ENCODE measurements around the gene CACNA1I.

DNA sequence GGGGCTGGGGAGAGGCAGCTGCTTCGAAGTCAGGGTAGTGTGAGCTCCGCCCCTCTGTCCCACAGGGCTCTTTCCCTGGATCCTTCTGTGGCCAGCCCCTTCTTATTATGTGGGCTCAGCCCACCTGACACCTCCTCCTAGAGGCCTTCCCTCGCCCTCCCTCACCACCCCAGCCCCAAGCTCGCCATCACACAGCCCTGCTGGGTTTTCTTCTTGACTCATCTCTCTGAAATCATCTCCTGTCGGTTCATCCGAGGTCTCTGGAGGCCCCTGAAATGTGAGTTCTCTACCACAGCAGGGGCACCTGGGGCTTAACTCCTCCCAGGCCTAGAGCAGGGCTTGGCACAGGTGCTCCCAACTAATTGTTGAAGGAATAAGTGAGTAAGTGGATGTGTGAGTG, 65.2 kb downstream of the CACNA1I start:
- TF ChIP-seq, protein P1, sequence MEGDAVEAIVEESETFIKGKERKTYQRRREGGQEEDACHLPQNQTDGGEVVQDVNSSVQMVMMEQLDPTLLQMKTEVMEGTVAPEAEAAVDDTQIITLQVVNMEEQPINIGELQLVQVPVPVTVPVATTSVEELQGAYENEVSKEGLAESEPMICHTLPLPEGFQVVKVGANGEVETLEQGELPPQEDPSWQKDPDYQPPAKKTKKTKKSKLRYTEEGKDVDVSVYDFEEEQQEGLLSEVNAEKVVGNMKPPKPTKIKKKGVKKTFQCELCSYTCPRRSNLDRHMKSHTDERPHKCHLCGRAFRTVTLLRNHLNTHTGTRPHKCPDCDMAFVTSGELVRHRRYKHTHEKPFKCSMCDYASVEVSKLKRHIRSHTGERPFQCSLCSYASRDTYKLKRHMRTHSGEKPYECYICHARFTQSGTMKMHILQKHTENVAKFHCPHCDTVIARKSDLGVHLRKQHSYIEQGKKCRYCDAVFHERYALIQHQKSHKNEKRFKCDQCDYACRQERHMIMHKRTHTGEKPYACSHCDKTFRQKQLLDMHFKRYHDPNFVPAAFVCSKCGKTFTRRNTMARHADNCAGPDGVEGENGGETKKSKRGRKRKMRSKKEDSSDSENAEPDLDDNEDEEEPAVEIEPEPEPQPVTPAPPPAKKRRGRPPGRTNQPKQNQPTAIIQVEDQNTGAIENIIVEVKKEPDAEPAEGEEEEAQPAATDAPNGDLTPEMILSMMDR (IDR thresholded peaks at IDR 0.05): no peak
- no peak for TF ChIP-seq RFX5 (IDR thresholded peaks at IDR 0.05; ENCODE audit: low read length)
- no peak for TF ChIP-seq POLR2AphosphoS5 (IDR thresholded peaks at IDR 0.05; ENCODE audit: low read depth, low read length)
- TF ChIP-seq EP300 (IDR thresholded peaks at IDR 0.05; ENCODE audit: borderline replicate concordance in 1 of 2, low read depth in 1 of 2, low read length in 1 of 2): no peak
- TF ChIP-seq, protein P2, sequence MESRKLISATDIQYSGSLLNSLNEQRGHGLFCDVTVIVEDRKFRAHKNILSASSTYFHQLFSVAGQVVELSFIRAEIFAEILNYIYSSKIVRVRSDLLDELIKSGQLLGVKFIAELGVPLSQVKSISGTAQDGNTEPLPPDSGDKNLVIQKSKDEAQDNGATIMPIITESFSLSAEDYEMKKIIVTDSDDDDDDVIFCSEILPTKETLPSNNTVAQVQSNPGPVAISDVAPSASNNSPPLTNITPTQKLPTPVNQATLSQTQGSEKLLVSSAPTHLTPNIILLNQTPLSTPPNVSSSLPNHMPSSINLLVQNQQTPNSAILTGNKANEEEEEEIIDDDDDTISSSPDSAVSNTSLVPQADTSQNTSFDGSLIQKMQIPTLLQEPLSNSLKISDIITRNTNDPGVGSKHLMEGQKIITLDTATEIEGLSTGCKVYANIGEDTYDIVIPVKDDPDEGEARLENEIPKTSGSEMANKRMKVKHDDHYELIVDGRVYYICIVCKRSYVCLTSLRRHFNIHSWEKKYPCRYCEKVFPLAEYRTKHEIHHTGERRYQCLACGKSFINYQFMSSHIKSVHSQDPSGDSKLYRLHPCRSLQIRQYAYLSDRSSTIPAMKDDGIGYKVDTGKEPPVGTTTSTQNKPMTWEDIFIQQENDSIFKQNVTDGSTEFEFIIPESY (IDR thresholded peaks at IDR 0.05; ENCODE audit: borderline replicate concordance, low read depth): no peak
- TF ChIP-seq FOXM1 (IDR thresholded peaks at IDR 0.05; ENCODE audit: low read depth): no peak
- TF ChIP-seq, protein P3, sequence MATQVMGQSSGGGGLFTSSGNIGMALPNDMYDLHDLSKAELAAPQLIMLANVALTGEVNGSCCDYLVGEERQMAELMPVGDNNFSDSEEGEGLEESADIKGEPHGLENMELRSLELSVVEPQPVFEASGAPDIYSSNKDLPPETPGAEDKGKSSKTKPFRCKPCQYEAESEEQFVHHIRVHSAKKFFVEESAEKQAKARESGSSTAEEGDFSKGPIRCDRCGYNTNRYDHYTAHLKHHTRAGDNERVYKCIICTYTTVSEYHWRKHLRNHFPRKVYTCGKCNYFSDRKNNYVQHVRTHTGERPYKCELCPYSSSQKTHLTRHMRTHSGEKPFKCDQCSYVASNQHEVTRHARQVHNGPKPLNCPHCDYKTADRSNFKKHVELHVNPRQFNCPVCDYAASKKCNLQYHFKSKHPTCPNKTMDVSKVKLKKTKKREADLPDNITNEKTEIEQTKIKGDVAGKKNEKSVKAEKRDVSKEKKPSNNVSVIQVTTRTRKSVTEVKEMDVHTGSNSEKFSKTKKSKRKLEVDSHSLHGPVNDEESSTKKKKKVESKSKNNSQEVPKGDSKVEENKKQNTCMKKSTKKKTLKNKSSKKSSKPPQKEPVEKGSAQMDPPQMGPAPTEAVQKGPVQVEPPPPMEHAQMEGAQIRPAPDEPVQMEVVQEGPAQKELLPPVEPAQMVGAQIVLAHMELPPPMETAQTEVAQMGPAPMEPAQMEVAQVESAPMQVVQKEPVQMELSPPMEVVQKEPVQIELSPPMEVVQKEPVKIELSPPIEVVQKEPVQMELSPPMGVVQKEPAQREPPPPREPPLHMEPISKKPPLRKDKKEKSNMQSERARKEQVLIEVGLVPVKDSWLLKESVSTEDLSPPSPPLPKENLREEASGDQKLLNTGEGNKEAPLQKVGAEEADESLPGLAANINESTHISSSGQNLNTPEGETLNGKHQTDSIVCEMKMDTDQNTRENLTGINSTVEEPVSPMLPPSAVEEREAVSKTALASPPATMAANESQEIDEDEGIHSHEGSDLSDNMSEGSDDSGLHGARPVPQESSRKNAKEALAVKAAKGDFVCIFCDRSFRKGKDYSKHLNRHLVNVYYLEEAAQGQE (IDR thresholded peaks at IDR 0.05; ENCODE audit: low read depth, low read length): no peak
- no peak for TF ChIP-seq CHD2 (IDR thresholded peaks at IDR 0.05; ENCODE audit: low read length, partially characterized antibody)
- no peak for TF ChIP-seq TCF12 (IDR thresholded peaks at IDR 0.05)
- TF ChIP-seq TAF1 (IDR thresholded peaks at IDR 0.05; ENCODE audit: borderline replicate concordance, low read depth, low read length): no peak
- no peak for TF ChIP-seq GABPA (IDR thresholded peaks at IDR 0.05; ENCODE audit: low read depth)
- TF ChIP-seq, protein P4, sequence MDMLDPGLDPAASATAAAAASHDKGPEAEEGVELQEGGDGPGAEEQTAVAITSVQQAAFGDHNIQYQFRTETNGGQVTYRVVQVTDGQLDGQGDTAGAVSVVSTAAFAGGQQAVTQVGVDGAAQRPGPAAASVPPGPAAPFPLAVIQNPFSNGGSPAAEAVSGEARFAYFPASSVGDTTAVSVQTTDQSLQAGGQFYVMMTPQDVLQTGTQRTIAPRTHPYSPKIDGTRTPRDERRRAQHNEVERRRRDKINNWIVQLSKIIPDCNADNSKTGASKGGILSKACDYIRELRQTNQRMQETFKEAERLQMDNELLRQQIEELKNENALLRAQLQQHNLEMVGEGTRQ (IDR thresholded peaks at IDR 0.05; ENCODE audit: borderline replicate concordance, low read depth, low read length): no peak
- TF ChIP-seq TEAD4 (IDR thresholded peaks at IDR 0.05; ENCODE audit: borderline replicate concordance, insufficient read depth): no peak

Data from SK-N-SH (cell line).